HepG2 (cell line): ENCODE measurements around the gene RGS6. TPM values are rescaled to one million over a fixed set of nuclear protein-coding genes. Genes with fewer than 3 reads are reported as not detected.
"Not testable (repeated sequence)": the region's sequence is repeated elsewhere in the genome, so short reads cannot be mapped to it uniquely, and the experiment has no call there.

Experiments used
- ATAC-seq: fragments of 200-7000 bp; cut with Tn5 transposase; 3 replicates; pipeline ENCODE4 v1.9.1; 2020; ENCODE audit warnings: mild to moderate bottlenecking, moderate library complexity
- BruUV-seq: library from RNA; stranded (reverse); fragments of 400-500 nt; replicated peaks from 2 replicates; lab custom pipeline; 2021; lab: Mats Ljungman, UMichigan
- CTCF ChIA-PET: fragments of 300-600 bp; formaldehyde crosslinking; extraction: SDS; loops from one replicate; lab custom pipeline; 2021; ENCODE audit warnings: low total read pairs, inconsistent platforms, low intra/inter-chr PET ratio; lab: Yijun Ruan, JAX
- POLR2A ChIA-PET: fragments of 350-600 bp; sonication (Branson Sonifier 250); formaldehyde crosslinking; loops from one replicate; lab custom pipeline; 2020; ENCODE audit warnings: antibody characterized with exemption, inconsistent platforms; lab: Yijun Ruan, JAX
- DNase-seq: peaks from one replicate; pipeline ENCODE4 v3.0.0-alpha.2; 2015; ENCODE audit warnings: low spot score
- FAIRE-seq: peaks from 3 replicates; lab custom pipeline; 2011; peaks lifted over from hg19 to GRCh38; lab: Jason Lieb, UNC
- H2AFZ ChIP-seq: one replicate; pipeline ENCODE4 v1.6.1; 2011; ENCODE audit warnings: low read length, inconsistent platforms
- H3K27ac ChIP-seq: fragments of 300-600 bp; 3 replicates; pipeline ENCODE4 v1.8.0; 2011; ENCODE audit warnings: mixed run types, mild to moderate bottlenecking, mixed read lengths, low read length, inconsistent platforms; ENCODE audit not compliant: insufficient read depth; ENCODE audit errors: extremely low read length
- H3K27me3 ChIP-seq, 2 experiments: fragments of 200-600 bp in 1 of 2; 2 replicates in 1 of 2; 3 replicates in 1 of 2; pipeline versions ENCODE4 v1.6.0 to v1.8.0; 2011; ENCODE audit warnings: low read length in 2 of 2, mild to moderate bottlenecking in 2 of 2, moderate library complexity in 2 of 2, inconsistent platforms in 1 of 2; ENCODE audit not compliant: insufficient read depth in 2 of 2, control insufficient read depth in 1 of 2
- H3K36me3 ChIP-seq, 2 experiments: fragments of 200-600 bp in 1 of 2; replicated peaks in 1 of 2; 2 replicates in 1 of 2; 3 replicates in 1 of 2; pipeline versions ENCODE4 v1.5.1 to v1.8.0; 2011; ENCODE audit warnings: low read length in 2 of 2, inconsistent platforms in 1 of 2; ENCODE audit not compliant: insufficient read depth in 2 of 2, control insufficient read depth in 1 of 2
- H3K4me1 ChIP-seq: 2 replicates; pipeline ENCODE4 v1.5.1; 2012; ENCODE audit warnings: low read length, inconsistent platforms; ENCODE audit not compliant: insufficient read depth
- H3K4me2 ChIP-seq: 2 replicates; pipeline ENCODE4 v1.6.0; 2011; ENCODE audit warnings: low read depth, low read length, inconsistent platforms
- H3K4me3 ChIP-seq, 3 experiments: fragments of 200-600 bp in 1 of 3; sonication (generic), shearing (Covaris generic) in 1 of 3; replicated peaks in 1 of 3; 2 replicates each; pipeline ENCODE4 v1.5.1; 2011 to 2016; ENCODE audit warnings: low read length in 3 of 3, inconsistent platforms in 2 of 3, low read depth in 2 of 3, mild to moderate bottlenecking in 2 of 3, control low read depth in 1 of 3, mixed read lengths in 1 of 3; ENCODE audit not compliant: insufficient read depth in 1 of 3
- H3K79me2 ChIP-seq: one replicate; pipeline ENCODE4 v1.6.1; 2011; ENCODE audit warnings: low read length, inconsistent platforms; ENCODE audit not compliant: insufficient read depth
- H3K9ac ChIP-seq: 2 replicates; pipeline ENCODE4 v1.6.0; 2011; ENCODE audit warnings: mild to moderate bottlenecking, low read depth, low read length, inconsistent platforms; ENCODE audit not compliant: insufficient read depth
- H3K9me3 ChIP-seq: 2 replicates; pipeline ENCODE4 v1.5.1; 2012; ENCODE audit warnings: mild to moderate bottlenecking, low read length
- H4K20me1 ChIP-seq: 2 replicates; pipeline ENCODE4 v1.6.0; 2011; ENCODE audit warnings: inconsistent platforms, mild to moderate bottlenecking, low read length, moderate library complexity; ENCODE audit not compliant: insufficient read depth
- ATF7 ChIP-seq, 2 experiments: fragments of 450-650 bp in 1 of 2; sonication (generic) in 1 of 2; formaldehyde crosslinking in 1 of 2; IDR thresholded peaks; 2 replicates each; pipeline versions ENCODE4 v1.4.0 to v1.6.1; 2016 to 2020; ENCODE audit warnings: antibody characterized with exemption in 1 of 2, mild to moderate bottlenecking in 1 of 2, missing genetic modification reagents in 1 of 2
- CREB1 ChIP-seq, 2 experiments: fragments of 450-650 bp in 1 of 2; IDR thresholded peaks; 2 replicates each; pipeline ENCODE4 v1.6.1; 2016 to 2017; ENCODE audit warnings: control low read depth in 1 of 2, mild to moderate bottlenecking in 1 of 2, missing compliant biosample characterization in 1 of 2, missing genetic modification characterization in 1 of 2
- HNF4A ChIP-seq: sonication (generic); formaldehyde crosslinking; IDR thresholded peaks from 2 replicates; pipeline ENCODE4 v1.4.0; 2020; ENCODE audit warnings: missing genetic modification reagents
- SPEN ChIP-seq: sonication (generic); formaldehyde crosslinking; IDR thresholded peaks from 2 replicates; pipeline ENCODE4 v1.5.1; 2020; ENCODE audit warnings: low read depth, mild to moderate bottlenecking, missing genetic modification reagents
- ZFX ChIP-seq: sonication (generic); formaldehyde crosslinking; IDR thresholded peaks from 2 replicates; pipeline ENCODE4 v1.4.0; 2020; ENCODE audit warnings: mild to moderate bottlenecking, low read depth, missing genetic modification reagents, moderate library complexity
- WGBS: methylation state at CpG from one replicate; pipeline ENCODE4 v1.1.6; 2017; ENCODE audit warnings: low lambda C conversion rate; 5-methylcytosine and 5-hydroxymethylcytosine counted together
- in situ Hi-C: cut with HindIII; loops from 2 replicates; pipeline ENCODE4 v1.10.0; 2017; ENCODE audit warnings: low pct_unique_long_range_greater_than_20kb; ENCODE audit not compliant: extremely low pct_ligation_motif_present
- intact Hi-C: fragments of 100-400 bp; cut with micrococcal nuclease; formaldehyde crosslinking; loops from one replicate; pipeline ENCODE4 v1.10.0; 2022; ENCODE audit not compliant: unreplicated experiment
- polyA plus RNA-seq, 8 experiments: library from polyadenylated mRNA; depleted of rRNA in 3 of 8; stranded (reverse) in 7 of 8; unstranded in 1 of 8; fragments of >200 nt; fragmentation: Illumina TruSeq in 4 of 8; extraction: Trizol in 4 of 8; gene quantifications; 2 replicates each; pipeline versions ENCODE4 v1.2.1 to v1.2.3, GENCODE V29; 2011 to 2016; ENCODE audit warnings: low read depth in 4 of 8, missing spikeins in 1 of 8, mixed read lengths in 1 of 8; ENCODE audit not compliant: insufficient read depth in 1 of 8
- total RNA-seq, 5 experiments: library from RNA; depleted of rRNA; stranded (reverse); fragments of >200 nt; fragmentation: Illumina TruSeq; extraction: Trizol; gene quantifications; 2 replicates each; pipeline ENCODE4 v1.2.3, GENCODE V29; 2016; ENCODE audit warnings: low read depth in 1 of 5
- TF ChIP-seq, protein P1 (sequence below): sonication (generic); formaldehyde crosslinking; IDR thresholded peaks from 2 replicates; pipeline ENCODE4 v1.4.0; 2020; ENCODE audit warnings: low read depth, missing genetic modification reagents

RGS6 gene
- total and polyA plus RNA-seq, 2 of the 13 experiments (the other 11 are each of a cell fraction or from before 2014, with no cell fraction given): not detected

DNA sequence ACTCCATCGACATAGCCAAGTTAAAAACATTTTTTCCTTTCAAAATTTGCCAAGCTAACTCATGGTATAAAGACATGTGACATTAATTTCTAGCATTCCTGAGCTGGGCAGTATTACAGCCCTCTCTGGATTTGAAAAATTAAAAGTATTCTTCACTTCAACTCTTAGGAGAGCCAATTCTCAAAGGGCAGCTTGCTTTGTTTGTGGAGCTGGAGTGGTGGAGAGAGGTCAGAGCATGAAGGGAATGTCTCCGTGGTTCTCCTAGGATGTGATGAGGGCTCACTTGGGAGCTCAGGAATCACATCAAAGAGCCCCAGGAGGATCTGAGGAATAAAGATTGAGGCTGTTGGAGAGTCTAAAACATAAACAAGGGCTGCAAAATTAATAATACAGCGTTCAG is 46.9 kb upstream of the RGS6 start (continued):
- TF ChIP-seq, protein P1, sequence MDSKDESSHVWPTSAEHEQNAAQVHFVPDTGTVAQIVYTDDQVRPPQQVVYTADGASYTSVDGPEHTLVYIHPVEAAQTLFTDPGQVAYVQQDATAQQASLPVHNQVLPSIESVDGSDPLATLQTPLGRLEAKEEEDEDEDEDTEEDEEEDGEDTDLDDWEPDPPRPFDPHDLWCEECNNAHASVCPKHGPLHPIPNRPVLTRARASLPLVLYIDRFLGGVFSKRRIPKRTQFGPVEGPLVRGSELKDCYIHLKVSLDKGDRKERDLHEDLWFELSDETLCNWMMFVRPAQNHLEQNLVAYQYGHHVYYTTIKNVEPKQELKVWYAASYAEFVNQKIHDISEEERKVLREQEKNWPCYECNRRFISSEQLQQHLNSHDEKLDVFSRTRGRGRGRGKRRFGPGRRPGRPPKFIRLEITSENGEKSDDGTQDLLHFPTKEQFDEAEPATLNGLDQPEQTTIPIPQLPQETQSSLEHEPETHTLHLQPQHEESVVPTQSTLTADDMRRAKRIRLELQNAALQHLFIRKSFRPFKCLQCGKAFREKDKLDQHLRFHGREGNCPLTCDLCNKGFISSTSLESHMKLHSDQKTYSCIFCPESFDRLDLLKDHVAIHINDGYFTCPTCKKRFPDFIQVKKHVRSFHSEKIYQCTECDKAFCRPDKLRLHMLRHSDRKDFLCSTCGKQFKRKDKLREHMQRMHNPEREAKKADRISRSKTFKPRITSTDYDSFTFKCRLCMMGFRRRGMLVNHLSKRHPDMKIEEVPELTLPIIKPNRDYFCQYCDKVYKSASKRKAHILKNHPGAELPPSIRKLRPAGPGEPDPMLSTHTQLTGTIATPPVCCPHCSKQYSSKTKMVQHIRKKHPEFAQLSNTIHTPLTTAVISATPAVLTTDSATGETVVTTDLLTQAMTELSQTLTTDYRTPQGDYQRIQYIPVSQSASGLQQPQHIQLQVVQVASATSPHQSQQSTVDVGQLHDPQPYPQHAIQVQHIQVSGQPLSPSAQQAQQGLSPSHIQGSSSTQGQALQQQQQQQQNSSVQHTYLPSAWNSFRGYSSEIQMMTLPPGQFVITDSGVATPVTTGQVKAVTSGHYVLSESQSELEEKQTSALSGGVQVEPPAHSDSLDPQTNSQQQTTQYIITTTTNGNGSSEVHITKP (CRISPR knock-in tag): no peak
- no peak for TF ChIP-seq ZFX (CRISPR knock-in tag)
- TF ChIP-seq SPEN: no peak

DNA sequence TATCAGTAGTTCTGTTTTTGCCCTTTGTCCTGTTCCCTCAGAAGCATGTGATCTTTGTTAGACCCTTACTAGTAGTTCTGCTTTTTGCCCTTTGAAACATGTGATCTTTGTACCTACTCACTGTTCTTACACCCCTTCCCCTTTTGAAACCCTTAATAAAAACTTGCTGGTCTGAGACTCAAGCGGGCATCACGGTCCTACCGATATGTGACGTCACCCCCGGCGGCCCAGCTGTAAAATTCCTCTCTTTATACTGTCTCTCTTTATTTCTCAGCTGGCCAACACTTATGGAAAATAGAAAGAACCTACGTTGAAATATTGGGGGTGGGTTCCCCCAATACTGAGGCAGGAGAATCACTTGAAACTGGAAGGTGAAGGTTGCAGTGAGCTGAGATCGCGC is 44.4 kb upstream of the RGS6 start:
- not testable (repeated sequence) for H3K27ac ChIP-seq

More for the DNA sequence above, 44.4 kb upstream of the RGS6 start:
- H3K27me3 ChIP-seq; H4K20me1 ChIP-seq; DNase-seq; POLR2A ChIA-PET; H3K36me3 ChIP-seq; TF ChIP-seq ATF7, CREB1 (CRISPR knock-in tag; IDR thresholded peaks at IDR 0.05): not testable (repeated sequence)
- TF ChIP-seq ATF7 (IDR thresholded peaks at IDR 0.05) (peak; percentile 78), HNF4A (CRISPR knock-in tag) (0 out of 2 replicates have a peak, but pooled peaks have one; percentile 10), CREB1 (IDR thresholded peaks at IDR 0.05) (peak; percentile 91)
- TF ChIP-seq, all 625 proteins: peak for 3; not testable (repeated sequence) for 622
- H3K4me3 ChIP-seq, intact Hi-C loops, H3K9ac ChIP-seq, H2AFZ ChIP-seq, CTCF ChIA-PET, BruUV-seq, FAIRE-seq, H3K79me2 ChIP-seq, ATAC-seq, H3K4me2 ChIP-seq, H3K4me1 ChIP-seq, H3K9me3 ChIP-seq, in situ Hi-C loops: not testable (repeated sequence)
- 31% methylated on average over 9 of the region's 9 CpGs for WGBS
